DOHH2 (cell line): Measurements from ENCODE around the gene TOR1AIP2.

Experiments
- CTCF ChIP-seq: fragments of 200-600 bp; sonication (generic); IDR thresholded peaks from one replicate; pipeline ENCODE4 v1.5.1; 2014; ENCODE audit warnings: antibody characterized with exemption, mild to moderate bottlenecking, low read depth, low read length; ENCODE audit not compliant: poor library complexity, severe bottlenecking
- EZH2phosphoT487 ChIP-seq: fragments of 200-600 bp; sonication (generic); IDR thresholded peaks from 2 replicates; pipeline ENCODE4 v1.6.1; 2017; ENCODE audit warnings: borderline replicate concordance, mild to moderate bottlenecking, antibody characterized with exemption, low read length, moderate library complexity, mixed read lengths

- TF ChIP-seq CTCF = no peak
- no peak for TF ChIP-seq EZH2phosphoT487
These were observed 17.0 kb downstream of the TOR1AIP2 start for GRCh38 chr1:179860652-179861051.
